Esophagus squamous epithelium (tissue), 4 donors: Measurements from ENCODE around the gene WDR75.

Source experiments
- CTCF ChIP-seq, 6 experiments: fragments of 450-650 bp in 4 of 6; fragments of 200-600 bp in 2 of 6; sonication (generic) in 2 of 6; IDR thresholded peaks; one replicate each; pipeline ENCODE4 v1.5.1; 2016 to 2019; ENCODE audit warnings: antibody characterized with exemption in 6 of 6, mild to moderate bottlenecking in 4 of 6, moderate library complexity in 4 of 6
- POLR2A ChIP-seq, 4 donors: fragments of 450-650 bp; IDR thresholded peaks; one replicate each; pipeline ENCODE4 v1.6.1; 2017; ENCODE audit warnings: antibody characterized with exemption in 4 of 4, mild to moderate bottlenecking in 4 of 4, moderate library complexity in 3 of 4

GRCh38 chr2:189488008-189488310, 46.7 kb downstream of the WDR75 start:
- TF ChIP-seq CTCF (IDR thresholded peaks at IDR 0.05) = no peak
- no peak for TF ChIP-seq POLR2A (IDR thresholded peaks at IDR 0.05)
